ENCODE results near the gene PRKCH. TPM values are rescaled to one million over a fixed set of nuclear protein-coding genes. Genes with fewer than 3 reads are reported as not detected.

PRKCH gene
- total and polyA plus RNA-seq, 10 of the 15 experiments (the other 5 are each of a cell fraction or from before 2014, with no cell fraction given), result 10.7 to 140 (median 33.2) TPM

DNA sequence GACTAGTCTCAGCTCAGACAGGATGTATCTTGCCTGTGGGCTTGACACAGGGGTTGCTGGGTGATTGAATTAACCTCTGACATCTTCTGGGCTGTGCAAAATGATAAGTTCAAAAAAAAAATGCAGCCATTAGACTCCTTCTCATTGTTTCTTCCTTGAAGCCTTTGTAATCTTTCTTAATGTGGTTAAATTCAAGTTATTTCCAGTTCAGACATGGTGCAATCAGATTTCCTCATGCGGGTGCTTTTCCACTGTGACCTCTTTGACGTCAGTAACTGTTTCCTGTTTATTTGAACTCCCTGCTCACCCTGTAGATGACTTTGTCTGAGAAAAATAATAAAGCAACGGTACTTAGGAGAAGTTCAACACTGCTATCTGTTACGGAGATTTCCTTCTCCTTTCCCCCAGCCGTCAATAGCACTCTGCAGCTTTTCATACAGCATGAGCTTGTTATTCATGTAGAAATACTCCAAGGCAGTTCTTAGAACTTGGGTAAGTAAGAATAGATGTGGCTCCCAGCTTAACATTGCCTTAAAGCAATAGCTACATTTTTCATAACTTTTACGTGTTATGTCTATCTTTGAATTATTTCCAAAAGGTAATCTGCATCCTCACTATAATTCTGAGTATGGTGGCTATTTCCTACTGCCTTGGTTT is 155.5 kb downstream of the PRKCH start:
- Histone ChIP-seq H3K36me3 (ENCODE audit: control insufficient read depth in 2 of 2, insufficient read depth in 2 of 2, low read length in 1 of 2) (peaks cover 7% of the 10 kb centered on the region in 2 experiments; a peak in 3 of 4 replicates), H3K27ac (ENCODE audit: control insufficient read depth, insufficient read depth) (peak overlapping the region; percentile 85), H2AFZ (ENCODE audit: control insufficient read depth, low read depth, low read length) (peak overlapping the region; percentile 45), H3K4me3 (no peak overlapping the region), H3K4me2 (ENCODE audit: control insufficient read depth, insufficient read depth) (peak overlapping the region; percentile 93), H3K9me3 (replicated peaks; ENCODE audit: control insufficient read depth, insufficient read depth, low read length) (no peaks in the 10 kb centered on the region), H4K20me1 (ENCODE audit: control insufficient read depth, insufficient read depth) (no peaks in the 10 kb centered on the region), H3K79me2 (ENCODE audit: control insufficient read depth, insufficient read depth, low read length) (peaks cover 21% of the 10 kb centered on the region), H3K9ac (ENCODE audit: control insufficient read depth, insufficient read depth, low read length) (peak overlapping the region; percentile 55), H3K27me3 (replicated peaks in 1 of 2; ENCODE audit: control insufficient read depth in 2 of 2, insufficient read depth in 2 of 2, low read length in 1 of 2) (no peaks in the 10 kb centered on the region), H3K4me1 (ENCODE audit: control insufficient read depth, insufficient read depth, low read length) (peaks cover 53% of the 10 kb centered on the region)
- CTCF ChIA-PET, result interaction anchor here (0.6 to 6.1 kb wide), 29 partner anchors 8 to 650 kb away, joined by 3 to 72 read pairs (median 6); partner anchors contain the start of gene SNAPC1
- TF ChIP-seq NFIC (IDR thresholded peaks at IDR 0.05; ENCODE audit: low read depth, low read length) (0 out of 2 replicates have a peak, but pooled peaks have one; percentile 30), CREB1 (IDR thresholded peaks at IDR 0.05; ENCODE audit: low read depth) (peak; percentile 66), CREM (IDR thresholded peaks at IDR 0.05; ENCODE audit: low read depth) (peak; percentile 52), NR2C1 (IDR thresholded peaks at IDR 0.05) (peak; percentile 30), BMI1 (IDR thresholded peaks at IDR 0.05; ENCODE audit: borderline replicate concordance) (no peak), SP1 (IDR thresholded peaks at IDR 0.05; ENCODE audit: low read depth, low read length) (no peak), RB1 (IDR thresholded peaks at IDR 0.05; ENCODE audit: borderline replicate concordance) (no peak), EP300 (IDR thresholded peaks at IDR 0.05; ENCODE audit: borderline replicate concordance in 1 of 2, control insufficient read depth in 1 of 2, low read depth in 2 of 2, low read length in 2 of 2) (peak in 1 of 2 experiments; percentile 58; a peak in 1 of 4 replicates), IRF4 (IDR thresholded peaks at IDR 0.05; ENCODE audit: low read depth, low read length) (no peak), GABPA (IDR thresholded peaks at IDR 0.05; ENCODE audit: low read depth) (peak; percentile 40; the same call in 1 of the 2 replicates)
- TF ChIP-seq, protein P1, sequence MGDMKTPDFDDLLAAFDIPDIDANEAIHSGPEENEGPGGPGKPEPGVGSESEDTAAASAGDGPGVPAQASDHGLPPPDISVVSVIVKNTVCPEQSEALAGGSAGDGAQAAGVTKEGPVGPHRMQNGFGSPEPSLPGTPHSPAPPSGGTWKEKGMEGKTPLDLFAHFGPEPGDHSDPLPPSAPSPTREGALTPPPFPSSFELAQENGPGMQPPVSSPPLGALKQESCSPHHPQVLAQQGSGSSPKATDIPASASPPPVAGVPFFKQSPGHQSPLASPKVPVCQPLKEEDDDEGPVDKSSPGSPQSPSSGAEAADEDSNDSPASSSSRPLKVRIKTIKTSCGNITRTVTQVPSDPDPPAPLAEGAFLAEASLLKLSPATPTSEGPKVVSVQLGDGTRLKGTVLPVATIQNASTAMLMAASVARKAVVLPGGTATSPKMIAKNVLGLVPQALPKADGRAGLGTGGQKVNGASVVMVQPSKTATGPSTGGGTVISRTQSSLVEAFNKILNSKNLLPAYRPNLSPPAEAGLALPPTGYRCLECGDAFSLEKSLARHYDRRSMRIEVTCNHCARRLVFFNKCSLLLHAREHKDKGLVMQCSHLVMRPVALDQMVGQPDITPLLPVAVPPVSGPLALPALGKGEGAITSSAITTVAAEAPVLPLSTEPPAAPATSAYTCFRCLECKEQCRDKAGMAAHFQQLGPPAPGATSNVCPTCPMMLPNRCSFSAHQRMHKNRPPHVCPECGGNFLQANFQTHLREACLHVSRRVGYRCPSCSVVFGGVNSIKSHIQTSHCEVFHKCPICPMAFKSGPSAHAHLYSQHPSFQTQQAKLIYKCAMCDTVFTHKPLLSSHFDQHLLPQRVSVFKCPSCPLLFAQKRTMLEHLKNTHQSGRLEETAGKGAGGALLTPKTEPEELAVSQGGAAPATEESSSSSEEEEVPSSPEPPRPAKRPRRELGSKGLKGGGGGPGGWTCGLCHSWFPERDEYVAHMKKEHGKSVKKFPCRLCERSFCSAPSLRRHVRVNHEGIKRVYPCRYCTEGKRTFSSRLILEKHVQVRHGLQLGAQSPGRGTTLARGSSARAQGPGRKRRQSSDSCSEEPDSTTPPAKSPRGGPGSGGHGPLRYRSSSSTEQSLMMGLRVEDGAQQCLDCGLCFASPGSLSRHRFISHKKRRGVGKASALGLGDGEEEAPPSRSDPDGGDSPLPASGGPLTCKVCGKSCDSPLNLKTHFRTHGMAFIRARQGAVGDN (IDR thresholded peaks at IDR 0.05), result peak; percentile 46; the same call in 1 of the 2 replicates
- no TSS peak for BruUV-seq (replicated peaks)
- RAD21 ChIA-PET (ENCODE audit: unreplicated experiment), result interaction anchor here (0.5 to 6.1 kb wide), 19 partner anchors 13 to 364 kb away, joined by 3 to 57 read pairs (median 4); no protein-coding TSS in a partner anchor
- POLR2A ChIA-PET, result interaction anchor here (0.6 to 1.4 kb wide), 5 partner anchors 88 to 322 kb away, joined by 3 to 5 read pairs (median 3); no protein-coding TSS in a partner anchor
- intact Hi-C loops (cut with micrococcal nuclease; ENCODE audit: unreplicated experiment), result loop anchor here (5.0 kb wide), 2 partner anchors 255 to 360 kb away; no protein-coding TSS in a partner anchor
- SMC1A ChIA-PET (ENCODE audit: uncharacterized antibody, unreplicated experiment), result interaction anchor here (0.6 to 5.6 kb wide), 30 partner anchors 10 to 364 kb away, joined by 3 to 56 read pairs (median 4); partner anchors contain the start of gene SNAPC1
- 1% methylated on average over 6 of the region's 6 CpGs for WGBS (ENCODE audit: insufficient coverage, insufficient replicate concordance, low lambda C conversion rate, missing lambda C conversion rate)
- in situ Hi-C loops (cut with MboI), result no loop called here
- DNase-seq (ENCODE audit: low read depth, low spot score) (no peak), FAIRE-seq (no peak), ATAC-seq (peak; percentile 43)

Measured in GM12878 (cell line).